ENCODE measurements around the gene TTC22.

Gene TTC22

GRCh38 chr1:54808443-54809207 lies 7.5 kb upstream of the TTC22 start:
- no peak for DNase-seq (ENCODE audit: low read depth, low spot score)

GRCh38 chr1:54807756-54808155 lies 6.6 kb upstream of the TTC22 start:
- no peak for DNase-seq (ENCODE audit: low read depth, low spot score)

GRCh38 chr1:54806931-54807611 lies 5.9 kb upstream of the TTC22 start:
- no peak for DNase-seq (ENCODE audit: low read depth, low spot score)

- DNase-seq (ENCODE audit: low read depth, low spot score): no peak
Observed at GRCh38 chr1:54805981-54806381, 4.9 kb upstream of the TTC22 start.

GRCh38 chr1:54805466-54805865 lies 4.3 kb upstream of the TTC22 start:
- DNase-seq (ENCODE audit: low read depth, low spot score): no peak

- no peak for DNase-seq (ENCODE audit: low read depth, low spot score)
Observed at GRCh38 chr1:54804471-54805132, 3.5 kb upstream of the TTC22 start.

GRCh38 chr1:54803761-54804470 lies 2.8 kb upstream of the TTC22 start:
- no peak for DNase-seq (ENCODE audit: low read depth, low spot score)

GRCh38 chr1:54800041-54800898 lies 853 bp downstream of the TTC22 start:
- DNase-seq (ENCODE audit: low read depth, low spot score): no peak

GRCh38 chr1:54798769-54799641 lies 2.1 kb downstream of the TTC22 start:
- no peak for DNase-seq (ENCODE audit: low read depth, low spot score)

GRCh38 chr1:54798206-54798605 lies 2.9 kb downstream of the TTC22 start:
- DNase-seq (ENCODE audit: low read depth, low spot score): no peak

- DNase-seq (ENCODE audit: low read depth, low spot score): no peak
Observed at GRCh38 chr1:54796902-54797301, 4.2 kb downstream of the TTC22 start.

GRCh38 chr1:54795841-54796468 lies 5.2 kb downstream of the TTC22 start:
- DNase-seq (ENCODE audit: low read depth, low spot score): no peak

GRCh38 chr1:54795356-54795665 lies 5.8 kb downstream of the TTC22 start:
- no peak for DNase-seq (ENCODE audit: low read depth, low spot score)

GRCh38 chr1:54794451-54795355 lies 6.4 kb downstream of the TTC22 start:
- no peak for DNase-seq (ENCODE audit: low read depth, low spot score)

- no peak for DNase-seq (ENCODE audit: low read depth, low spot score)
Observed at GRCh38 chr1:54792686-54793282, 8.3 kb downstream of the TTC22 start.

- DNase-seq (ENCODE audit: low read depth, low spot score): no peak
Observed at GRCh38 chr1:54791880-54792522, 9.1 kb downstream of the TTC22 start.

GRCh38 chr1:54788459-54788858 lies 12.7 kb downstream of the TTC22 start:
- DNase-seq (ENCODE audit: low read depth, low spot score): no peak

GRCh38 chr1:54787604-54788003 lies 13.5 kb downstream of the TTC22 start:
- no peak for DNase-seq (ENCODE audit: low read depth, low spot score)
